ENCODE measurements around the gene TNFSF10. TPM values are rescaled to one million over a fixed set of nuclear protein-coding genes. Genes with fewer than 3 reads are reported as not detected.

The TNFSF10 gene
- total RNA-seq, 1 donor from 2014 or later: 36.2 TPM

- no peak for TF ChIP-seq CTCF (conservative IDR thresholded peaks at IDR 0.05; ENCODE audit: low read depth, low read length)
Measured at GRCh38 chr3:172543884-172544283, 20.7 kb upstream of the TNFSF10 start.

GRCh38 chr3:172543419-172543818 is 20.2 kb upstream of the TNFSF10 start:
- DNase-seq (ENCODE audit: low read depth): no peak
- H3K4me3 ChIP-seq (ENCODE audit: low read depth, low read length): no peak overlapping the region
- TF ChIP-seq CTCF (conservative IDR thresholded peaks at IDR 0.05; ENCODE audit: low read depth, low read length): no peak

More at GRCh38 chr3:172543884-172544283, 20.7 kb upstream of the TNFSF10 start:
- H3K4me3 ChIP-seq (ENCODE audit: low read depth, low read length): no peak overlapping the region
- DNase-seq (ENCODE audit: low read depth): no peak

GRCh38 chr3:172542999-172543398 is 19.8 kb upstream of the TNFSF10 start:
- TF ChIP-seq CTCF (conservative IDR thresholded peaks at IDR 0.05; ENCODE audit: low read depth, low read length): no peak

GRCh38 chr3:172541945-172542488 is 18.8 kb upstream of the TNFSF10 start:
- no peak overlapping the region for H3K4me3 ChIP-seq (ENCODE audit: low read depth, low read length)
- TF ChIP-seq CTCF (conservative IDR thresholded peaks at IDR 0.05; ENCODE audit: low read depth, low read length): no peak
- no peak for DNase-seq (ENCODE audit: low read depth)

More at GRCh38 chr3:172542999-172543398, 19.8 kb upstream of the TNFSF10 start:
- no peak for DNase-seq (ENCODE audit: low read depth)
- no peak overlapping the region for H3K4me3 ChIP-seq (ENCODE audit: low read depth, low read length)

- no peak overlapping the region for H3K4me3 ChIP-seq (ENCODE audit: low read depth, low read length)
- no peak for DNase-seq (ENCODE audit: low read depth)
- TF ChIP-seq CTCF (conservative IDR thresholded peaks at IDR 0.05; ENCODE audit: low read depth, low read length): no peak
Measured at GRCh38 chr3:172540049-172540448, 16.8 kb upstream of the TNFSF10 start.

GRCh38 chr3:172539273-172539672 is 16.0 kb upstream of the TNFSF10 start:
- DNase-seq (ENCODE audit: low read depth): no peak
- TF ChIP-seq CTCF (conservative IDR thresholded peaks at IDR 0.05; ENCODE audit: low read depth, low read length): no peak
- no peak overlapping the region for H3K4me3 ChIP-seq (ENCODE audit: low read depth, low read length)

All from epithelial cell of proximal tubule (primary cell).